Measurements from ENCODE around the gene OR52E4. TPM values are rescaled to one million over a fixed set of nuclear protein-coding genes. Genes with fewer than 3 reads are reported as not detected.

OR52E4 gene
- total and polyA plus RNA-seq, 12 donors, result not detected

DNA sequence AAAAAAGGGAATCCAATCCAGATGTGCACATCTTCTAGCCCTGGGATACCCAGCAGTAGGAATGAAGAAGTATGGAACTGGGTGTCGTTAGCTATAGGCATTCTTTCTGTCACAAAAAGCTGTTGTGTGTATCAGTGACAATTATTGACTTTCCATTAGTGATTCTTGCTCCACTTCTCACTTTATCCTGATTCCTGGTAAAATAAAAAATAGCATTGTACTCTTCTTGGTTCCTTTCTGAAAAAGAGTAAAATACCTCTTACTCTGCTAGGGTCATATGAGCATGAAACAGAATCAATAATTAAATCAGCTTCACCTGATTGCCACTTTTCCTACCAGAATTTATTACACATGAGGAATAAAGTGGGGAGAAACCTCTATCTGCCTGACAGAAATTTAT is 38.6 kb upstream of the OR52E4 start, which contains the start of gene OR52E6:
Gene OR52E6 (minus strand): TSS at position 101 of the 400 bp plus-strand sequence. CDS start 0 bp downstream, at position 101.
- no peak for DNase-seq
- WGBS, 4 donors, result 23 to 86% (median 54%) methylated on average over 1 of the region's 1 CpG
- Histone ChIP-seq H3K4me3 (no peak within 1 kb of the TSS), H3K27me3 (no peaks in the 10 kb centered on the region), H3K4me1 (replicated peaks in 1 of 2) (no peaks in the 10 kb centered on the region), H3K36me3 (replicated peaks in 1 of 2) (no peaks in the 10 kb centered on the region), H3K27ac (no peak within 1 kb of the TSS), H3K9me3 (replicated peaks in 1 of 3) (no peaks in the 10 kb centered on the region)
- intact Hi-C loops (cut with DNase I), result no loop called here
- TF ChIP-seq, protein P1, sequence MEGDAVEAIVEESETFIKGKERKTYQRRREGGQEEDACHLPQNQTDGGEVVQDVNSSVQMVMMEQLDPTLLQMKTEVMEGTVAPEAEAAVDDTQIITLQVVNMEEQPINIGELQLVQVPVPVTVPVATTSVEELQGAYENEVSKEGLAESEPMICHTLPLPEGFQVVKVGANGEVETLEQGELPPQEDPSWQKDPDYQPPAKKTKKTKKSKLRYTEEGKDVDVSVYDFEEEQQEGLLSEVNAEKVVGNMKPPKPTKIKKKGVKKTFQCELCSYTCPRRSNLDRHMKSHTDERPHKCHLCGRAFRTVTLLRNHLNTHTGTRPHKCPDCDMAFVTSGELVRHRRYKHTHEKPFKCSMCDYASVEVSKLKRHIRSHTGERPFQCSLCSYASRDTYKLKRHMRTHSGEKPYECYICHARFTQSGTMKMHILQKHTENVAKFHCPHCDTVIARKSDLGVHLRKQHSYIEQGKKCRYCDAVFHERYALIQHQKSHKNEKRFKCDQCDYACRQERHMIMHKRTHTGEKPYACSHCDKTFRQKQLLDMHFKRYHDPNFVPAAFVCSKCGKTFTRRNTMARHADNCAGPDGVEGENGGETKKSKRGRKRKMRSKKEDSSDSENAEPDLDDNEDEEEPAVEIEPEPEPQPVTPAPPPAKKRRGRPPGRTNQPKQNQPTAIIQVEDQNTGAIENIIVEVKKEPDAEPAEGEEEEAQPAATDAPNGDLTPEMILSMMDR (IDR thresholded peaks at IDR 0.05), result no peak
- TF ChIP-seq POLR2A (IDR thresholded peaks at IDR 0.05), result no peak

GRCh38 chr11:5846701-5847100 is 33.7 kb upstream of the OR52E4 start:
- 46 to 66% (median 53%) methylated on average over 1 of the region's 1 CpG for WGBS, 4 donors
- Histone ChIP-seq H3K36me3 (replicated peaks in 1 of 2) (no peaks in the 10 kb centered on the region), H3K4me3 (no peak overlapping the region), H3K9me3 (replicated peaks in 1 of 3) (no peaks in the 10 kb centered on the region), H3K27ac (no peak overlapping the region), H3K27me3 (no peaks in the 10 kb centered on the region), H3K4me1 (replicated peaks in 1 of 2) (no peaks in the 10 kb centered on the region)
- TF ChIP-seq, protein P1 (IDR thresholded peaks at IDR 0.05), result no peak
- no peak for TF ChIP-seq POLR2A (IDR thresholded peaks at IDR 0.05)
- intact Hi-C loops (cut with DNase I), result no loop called here
- no peak for DNase-seq

- no peak for TF ChIP-seq POLR2A (IDR thresholded peaks at IDR 0.05)
- intact Hi-C loops (cut with DNase I), result no loop called here
- Histone ChIP-seq H3K9me3 (replicated peaks in 1 of 3) (no peaks in the 10 kb centered on the region), H3K4me3 (no peak overlapping the region), H3K27me3 (no peaks in the 10 kb centered on the region), H3K36me3 (replicated peaks in 1 of 2) (no peaks in the 10 kb centered on the region), H3K27ac (no peak overlapping the region), H3K4me1 (replicated peaks in 1 of 2) (no peaks in the 10 kb centered on the region)
- DNase-seq, result no peak
Observed at GRCh38 chr11:5847711-5848110, 32.7 kb upstream of the OR52E4 start.

GRCh38 chr11:5851002-5851401 is 29.4 kb upstream of the OR52E4 start:
- H3K4me3 ChIP-seq, result no peak overlapping the region
- H3K27ac ChIP-seq, result no peak overlapping the region
- TF ChIP-seq, protein P1 (IDR thresholded peaks at IDR 0.05), result no peak
- TF ChIP-seq POLR2A (IDR thresholded peaks at IDR 0.05), result no peak
- no peaks in the 10 kb centered on the region for H3K27me3 ChIP-seq
- WGBS, 4 donors, result 90 to 95% (median 93%) methylated on average over 1 of the region's 1 CpG
- H3K36me3 ChIP-seq (replicated peaks in 1 of 2), result no peaks in the 10 kb centered on the region
- no peak for DNase-seq
- H3K4me1 ChIP-seq (replicated peaks in 1 of 2), result no peaks in the 10 kb centered on the region
- intact Hi-C loops (cut with DNase I), result no loop called here
- no peaks in the 10 kb centered on the region for H3K9me3 ChIP-seq (replicated peaks in 1 of 3)

GRCh38 chr11:5857590-5857989 is 22.8 kb upstream of the OR52E4 start, which contains the start of gene OR52E8:
TSS of gene OR52E8 (minus strand) at chr11:5857690. CDS start at chr11:5857690, 0 bp downstream.
- Histone ChIP-seq H3K4me1 (replicated peaks in 1 of 2) (no peaks in the 10 kb centered on the region), H3K27ac (no peak within 1 kb of the TSS), H3K9me3 (replicated peaks in 1 of 3) (no peaks in the 10 kb centered on the region), H3K27me3 (no peaks in the 10 kb centered on the region), H3K36me3 (replicated peaks in 1 of 2) (no peaks in the 10 kb centered on the region), H3K4me3 (no peak within 1 kb of the TSS)
- intact Hi-C loops (cut with DNase I), result no loop called here
- no peak for DNase-seq
- TF ChIP-seq POLR2A (IDR thresholded peaks at IDR 0.05), result no peak
- TF ChIP-seq, protein P1 (IDR thresholded peaks at IDR 0.05), result no peak
- 82 to 90% (median 85%) methylated on average over 3 of the region's 3 CpGs for WGBS, 4 donors
